NCI-H1105 treated with DMSO at 0.1 percent for 48 hours (cell line): ENCODE results near the gene HS1BP3.

Experiments used
- DNase-seq: peaks from one replicate; lab custom pipeline; 2025; lab: John Stamatoyannopoulos, UW

The HS1BP3 gene

GRCh38 chr2:20617081-20617575 lies 33.8 kb downstream of the HS1BP3 start:
- no peak for DNase-seq

GRCh38 chr2:20616341-20616871 lies 34.5 kb downstream of the HS1BP3 start:
- no peak for DNase-seq

GRCh38 chr2:20615466-20616241 lies 35.2 kb downstream of the HS1BP3 start:
- DNase-seq = no peak

- no peak for DNase-seq
Measured at GRCh38 chr2:20615068-20615465, 35.8 kb downstream of the HS1BP3 start.

GRCh38 chr2:20614201-20615067 lies 36.5 kb downstream of the HS1BP3 start:
- DNase-seq = peak; percentile 47

- no peak for DNase-seq
Measured at GRCh38 chr2:20612925-20613916, 37.7 kb downstream of the HS1BP3 start.

- DNase-seq = no peak
Measured at GRCh38 chr2:20611844-20612356, 39.0 kb downstream of the HS1BP3 start.

- no peak for DNase-seq
Measured at GRCh38 chr2:20611077-20611843, 39.6 kb downstream of the HS1BP3 start.

- no peak for DNase-seq
Measured at GRCh38 chr2:20609995-20610357, 40.9 kb downstream of the HS1BP3 start.

- peak; percentile 1 for DNase-seq
Measured at GRCh38 chr2:20609349-20609994, 41.4 kb downstream of the HS1BP3 start.

- no peak for DNase-seq
Measured at GRCh38 chr2:20608666-20609348, 42.1 kb downstream of the HS1BP3 start.

GRCh38 chr2:20607446-20607845 lies 43.5 kb downstream of the HS1BP3 start:
- DNase-seq = no peak

GRCh38 chr2:20606198-20606597 lies 44.7 kb downstream of the HS1BP3 start:
- no peak for DNase-seq

- DNase-seq = no peak
Measured at GRCh38 chr2:20604951-20605381, 45.9 kb downstream of the HS1BP3 start.

GRCh38 chr2:20604401-20604911 lies 46.4 kb downstream of the HS1BP3 start:
- DNase-seq = no peak

- DNase-seq = no peak
Measured at GRCh38 chr2:20603791-20604190, 47.1 kb downstream of the HS1BP3 start.

- DNase-seq = no peak
Measured at GRCh38 chr2:20602803-20603202, 48.1 kb downstream of the HS1BP3 start.

GRCh38 chr2:20600756-20601325 lies 50.1 kb downstream of the HS1BP3 start:
- no peak for DNase-seq
